Skeletal muscle tissue (tissue), 5 donors: ENCODE data around the gene CARF. TPM values are rescaled to one million over a fixed set of nuclear protein-coding genes. Genes with fewer than 3 reads are reported as not detected.

Experiments used
- H3K27ac ChIP-seq: one replicate; pipeline ENCODE4 v1.7.0; 2013; ENCODE audit warnings: mild to moderate bottlenecking, low read depth, low read length, inconsistent platforms
- H3K27me3 ChIP-seq, 3 donors: one replicate each; pipeline ENCODE4 v1.7.0; 2013; ENCODE audit warnings: low read length in 3 of 3; ENCODE audit not compliant: control insufficient read depth in 3 of 3, insufficient read depth in 3 of 3
- H3K36me3 ChIP-seq, 3 donors: one replicate each; pipeline ENCODE4 v1.7.0; 2013; ENCODE audit warnings: low read length in 3 of 3; ENCODE audit not compliant: control insufficient read depth in 3 of 3, insufficient read depth in 3 of 3
- H3K4me1 ChIP-seq, 3 donors: one replicate each; pipeline ENCODE4 v1.7.0; 2013; ENCODE audit warnings: low read length in 3 of 3, mild to moderate bottlenecking in 3 of 3; ENCODE audit not compliant: control insufficient read depth in 3 of 3, insufficient read depth in 3 of 3
- H3K4me3 ChIP-seq, 3 donors: one replicate each; pipeline ENCODE4 v1.7.0; 2013; ENCODE audit warnings: low read length in 3 of 3
- H3K9ac ChIP-seq, 3 donors: one replicate each; pipeline ENCODE4 v1.7.0; 2013; ENCODE audit warnings: low read length in 3 of 3, mild to moderate bottlenecking in 3 of 3, moderate library complexity in 2 of 3, low read depth in 1 of 3
- H3K9me3 ChIP-seq, 3 donors: one replicate each; pipeline ENCODE4 v1.7.0; 2013; ENCODE audit warnings: low read length in 3 of 3; ENCODE audit not compliant: control insufficient read depth in 3 of 3
- small RNA-seq: library from RNA; depleted of rRNA; stranded (forward); fragments of <200 nt; gene quantifications from one replicate; pipeline ENCODE3, GENCODE V24; 2014
- total RNA-seq: library from RNA; depleted of rRNA; stranded (reverse); fragments of >200 nt; gene quantifications from one replicate; pipeline ENCODE4 v1.2.3, GENCODE V29; 2014
- donor health status: Osteomylitis.

The CARF gene
- total RNA-seq, 1 donor from 2014 or later: 14.6 TPM

- no peak overlapping the region for H3K9ac ChIP-seq
- H3K36me3 ChIP-seq: no peaks in the 10 kb centered on the region
- no peak overlapping the region for H3K27ac ChIP-seq
- H3K27me3 ChIP-seq: no peaks in the 10 kb centered on the region
- no peaks in the 10 kb centered on the region for H3K4me1 ChIP-seq
- H3K9me3 ChIP-seq: no peaks in the 10 kb centered on the region
- no peak overlapping the region for H3K4me3 ChIP-seq
Measured at GRCh38 chr2:203035879-203036470, 123.9 kb downstream of the CARF start.

Small RNA genes within 50 kb of the gene (small RNA-seq; reads per million reads assigned to genes)
- not detected for gene AC010900.2

Other genes with a start within 250 kb of the CARF start
- gene ICA1L, start 40.5 kb upstream of the CARF start, total RNA-seq: 9.9 TPM
- 32.9 TPM for gene WDR12, start 602 bp upstream of the CARF start, total RNA-seq
- 29.2 TPM for gene NBEAL1, start 102.6 kb downstream of the CARF start, total RNA-seq